Measurements from ENCODE around the gene ALDH5A1. TPM values are rescaled to one million over a fixed set of nuclear protein-coding genes. Genes with fewer than 3 reads are reported as not detected.

The ALDH5A1 gene
- total and polyA plus RNA-seq, 2 donors = 13.4 to 35.1 TPM

GRCh38 chr6:24564081-24564480 is 69.3 kb downstream of the ALDH5A1 start:
- Histone ChIP-seq H3K4me3 (ENCODE audit: low read length in 2 of 2) (no peak overlapping the region), H3K4me1 (ENCODE audit: control insufficient read depth in 2 of 2, insufficient read depth in 2 of 2, low read length in 2 of 2) (no peaks in the 10 kb centered on the region), H3K9me3 (ENCODE audit: control insufficient read depth in 2 of 2, insufficient read depth in 1 of 2, low read length in 1 of 2) (no peaks in the 10 kb centered on the region), H3K36me3 (ENCODE audit: control insufficient read depth in 2 of 2, insufficient read depth in 2 of 2, low read length in 1 of 2) (no peaks in the 10 kb centered on the region), H3K27ac (ENCODE audit: low read depth in 1 of 2, low read length in 1 of 2) (no peak overlapping the region), H3K27me3 (ENCODE audit: control insufficient read depth in 2 of 2, insufficient read depth in 1 of 2, low read length in 1 of 2) (no peaks in the 10 kb centered on the region)
- WGBS = 94% methylated on average over 10 of the region's 10 CpGs
- no peak for DNase-seq (ENCODE audit: low read depth in 6 of 9, low spot score in 9 of 9)

- no peaks in the 10 kb centered on the region for H3K9me3 ChIP-seq (ENCODE audit: control insufficient read depth in 2 of 2, insufficient read depth in 1 of 2, low read length in 1 of 2)
- H3K27ac ChIP-seq (ENCODE audit: low read depth in 1 of 2, low read length in 1 of 2) = no peak overlapping the region
- DNase-seq (ENCODE audit: low read depth in 6 of 9, low spot score in 9 of 9) = no peak
- over 99% methylated on average over 9 of the region's 9 CpGs for WGBS
- H3K27me3 ChIP-seq (ENCODE audit: control insufficient read depth in 2 of 2, insufficient read depth in 1 of 2, low read length in 1 of 2) = no peaks in the 10 kb centered on the region
- H3K4me1 ChIP-seq (ENCODE audit: control insufficient read depth in 2 of 2, insufficient read depth in 2 of 2, low read length in 2 of 2) = no peaks in the 10 kb centered on the region
- H3K36me3 ChIP-seq (ENCODE audit: control insufficient read depth in 2 of 2, insufficient read depth in 2 of 2, low read length in 1 of 2) = no peaks in the 10 kb centered on the region
- no peak overlapping the region for H3K4me3 ChIP-seq (ENCODE audit: low read length in 2 of 2)
Measured at GRCh38 chr6:24565196-24565595, 70.4 kb downstream of the ALDH5A1 start.

DNA sequence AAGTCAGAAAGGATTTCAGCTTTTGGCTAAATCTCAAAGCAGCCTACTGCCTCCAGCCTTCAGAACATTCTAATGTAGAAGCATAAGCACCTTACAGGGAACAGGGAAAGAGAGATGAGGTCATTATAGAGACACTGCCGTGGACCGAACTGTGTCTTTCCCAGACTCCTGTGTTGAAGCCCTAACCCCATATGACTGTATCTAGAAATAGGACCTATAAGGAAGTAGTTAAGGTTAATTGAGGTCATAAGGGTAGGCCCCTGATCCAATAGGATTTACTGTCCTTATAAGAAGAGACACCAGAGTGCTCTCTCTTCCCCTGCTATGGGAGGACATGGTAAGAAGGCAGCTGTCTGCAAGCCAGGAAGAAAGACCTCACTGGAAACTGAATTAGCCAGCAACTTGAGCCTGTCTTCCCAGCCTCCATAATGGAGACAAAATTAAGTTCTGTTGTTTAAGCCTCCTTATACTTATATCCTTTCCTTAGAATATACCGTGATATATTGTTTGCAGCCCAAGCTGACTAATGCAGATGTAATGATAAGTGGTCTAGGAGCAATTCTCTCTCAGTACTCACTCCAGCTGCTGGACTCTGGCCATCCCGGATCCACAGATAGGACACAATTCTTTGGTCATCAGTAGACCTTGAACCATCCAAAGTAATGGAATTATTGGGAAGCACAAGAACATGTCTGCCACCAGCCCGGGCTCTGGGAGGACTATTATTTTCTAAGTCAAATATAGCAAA is 71.4 kb downstream of the ALDH5A1 start:
- no peak overlapping the region for H3K27ac ChIP-seq (ENCODE audit: low read depth in 1 of 2, low read length in 1 of 2)
- no peak overlapping the region for H3K4me3 ChIP-seq (ENCODE audit: low read length in 2 of 2)
- H3K36me3 ChIP-seq (ENCODE audit: control insufficient read depth in 2 of 2, insufficient read depth in 2 of 2, low read length in 1 of 2) = no peaks in the 10 kb centered on the region
- no peak for DNase-seq (ENCODE audit: low read depth in 6 of 9, low spot score in 9 of 9)
- no peaks in the 10 kb centered on the region for H3K27me3 ChIP-seq (ENCODE audit: control insufficient read depth in 2 of 2, insufficient read depth in 1 of 2, low read length in 1 of 2)
- no peaks in the 10 kb centered on the region for H3K9me3 ChIP-seq (ENCODE audit: control insufficient read depth in 2 of 2, insufficient read depth in 1 of 2, low read length in 1 of 2)
- H3K4me1 ChIP-seq (ENCODE audit: control insufficient read depth in 2 of 2, insufficient read depth in 2 of 2, low read length in 2 of 2) = no peaks in the 10 kb centered on the region
- 96% methylated on average over 5 of the region's 5 CpGs for WGBS

- WGBS = 96% methylated on average over 4 of the region's 4 CpGs
- no peaks in the 10 kb centered on the region for H3K9me3 ChIP-seq (ENCODE audit: control insufficient read depth in 2 of 2, insufficient read depth in 1 of 2, low read length in 1 of 2)
- no peaks in the 10 kb centered on the region for H3K27me3 ChIP-seq (ENCODE audit: control insufficient read depth in 2 of 2, insufficient read depth in 1 of 2, low read length in 1 of 2)
- H3K27ac ChIP-seq (ENCODE audit: low read depth in 1 of 2, low read length in 1 of 2) = no peak overlapping the region
- no peak for DNase-seq (ENCODE audit: low read depth in 6 of 9, low spot score in 9 of 9)
- H3K36me3 ChIP-seq (ENCODE audit: control insufficient read depth in 2 of 2, insufficient read depth in 2 of 2, low read length in 1 of 2) = no peaks in the 10 kb centered on the region
- no peaks in the 10 kb centered on the region for H3K4me1 ChIP-seq (ENCODE audit: control insufficient read depth in 2 of 2, insufficient read depth in 2 of 2, low read length in 2 of 2)
- H3K4me3 ChIP-seq (ENCODE audit: low read length in 2 of 2) = no peak overlapping the region
Measured at GRCh38 chr6:24568683-24569082, 73.9 kb downstream of the ALDH5A1 start.

GRCh38 chr6:24569811-24570210 is 75.0 kb downstream of the ALDH5A1 start:
- Histone ChIP-seq H3K36me3 (ENCODE audit: control insufficient read depth in 2 of 2, insufficient read depth in 2 of 2, low read length in 1 of 2) (no peaks in the 10 kb centered on the region), H3K27ac (ENCODE audit: low read depth in 1 of 2, low read length in 1 of 2) (no peak overlapping the region), H3K4me1 (ENCODE audit: control insufficient read depth in 2 of 2, insufficient read depth in 2 of 2, low read length in 2 of 2) (no peaks in the 10 kb centered on the region), H3K4me3 (ENCODE audit: low read length in 2 of 2) (no peak overlapping the region), H3K27me3 (ENCODE audit: control insufficient read depth in 2 of 2, insufficient read depth in 1 of 2, low read length in 1 of 2) (no peaks in the 10 kb centered on the region), H3K9me3 (ENCODE audit: control insufficient read depth in 2 of 2, insufficient read depth in 1 of 2, low read length in 1 of 2) (no peaks in the 10 kb centered on the region)
- DNase-seq (ENCODE audit: low read depth in 6 of 9, low spot score in 9 of 9) = no peak
- 98% methylated on average over 5 of the region's 5 CpGs for WGBS

DNA sequence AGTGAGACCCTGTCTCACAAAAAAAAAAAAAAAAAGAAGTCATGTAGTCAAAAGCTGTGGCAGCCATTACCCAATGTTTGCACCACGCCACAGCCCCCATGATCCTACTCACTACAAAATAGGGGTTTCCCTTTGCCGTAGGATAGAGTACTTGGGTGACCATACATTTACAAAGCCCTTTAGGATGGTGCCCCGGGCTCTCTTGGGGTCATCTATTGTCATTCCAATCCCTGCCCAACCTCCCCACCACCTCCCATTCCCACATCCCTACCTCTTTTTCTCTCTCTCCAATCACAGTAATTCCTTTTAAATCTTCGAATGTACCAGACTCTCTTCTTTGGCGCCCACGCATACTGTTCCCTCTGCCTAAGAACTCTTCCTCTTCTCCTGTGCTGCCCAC is 76.6 kb downstream of the ALDH5A1 start:
- Histone ChIP-seq H3K9me3 (ENCODE audit: control insufficient read depth in 2 of 2, insufficient read depth in 1 of 2, low read length in 1 of 2) (no peaks in the 10 kb centered on the region), H3K27me3 (ENCODE audit: control insufficient read depth in 2 of 2, insufficient read depth in 1 of 2, low read length in 1 of 2) (no peaks in the 10 kb centered on the region), H3K36me3 (ENCODE audit: control insufficient read depth in 2 of 2, insufficient read depth in 2 of 2, low read length in 1 of 2) (no peaks in the 10 kb centered on the region), H3K4me1 (ENCODE audit: control insufficient read depth in 2 of 2, insufficient read depth in 2 of 2, low read length in 2 of 2) (no peaks in the 10 kb centered on the region), H3K4me3 (ENCODE audit: low read length in 2 of 2) (no peak overlapping the region), H3K27ac (ENCODE audit: low read depth in 1 of 2, low read length in 1 of 2) (no peak overlapping the region)
- DNase-seq (ENCODE audit: low read depth in 6 of 9, low spot score in 9 of 9) = no peak
- 95% methylated on average over 6 of the region's 6 CpGs for WGBS

DNA sequence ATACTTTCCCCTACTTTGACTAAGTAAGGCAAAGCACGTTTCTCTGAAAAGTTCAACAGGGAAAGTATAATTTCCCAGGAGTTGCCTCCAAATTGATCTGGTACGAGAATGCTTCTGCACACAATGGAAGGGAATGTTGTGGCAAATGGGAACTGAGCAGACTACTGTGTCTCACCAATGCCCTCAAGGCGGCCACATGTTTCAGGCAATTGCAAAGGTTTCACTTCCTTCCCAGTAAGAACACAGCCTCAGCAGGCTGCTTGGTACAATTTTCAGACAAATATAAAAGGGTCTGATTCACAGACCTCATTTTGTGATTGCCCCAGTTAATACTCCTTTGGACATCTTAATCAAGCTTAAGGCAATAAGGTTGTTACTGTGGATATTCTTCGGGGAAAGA is 80.0 kb downstream of the ALDH5A1 start:
- Histone ChIP-seq H3K27ac (ENCODE audit: low read depth in 1 of 2, low read length in 1 of 2) (no peak overlapping the region), H3K4me1 (ENCODE audit: control insufficient read depth in 2 of 2, insufficient read depth in 2 of 2, low read length in 2 of 2) (no peaks in the 10 kb centered on the region), H3K4me3 (ENCODE audit: low read length in 2 of 2) (no peak overlapping the region), H3K36me3 (ENCODE audit: control insufficient read depth in 2 of 2, insufficient read depth in 2 of 2, low read length in 1 of 2) (no peaks in the 10 kb centered on the region), H3K27me3 (ENCODE audit: control insufficient read depth in 2 of 2, insufficient read depth in 1 of 2, low read length in 1 of 2) (no peaks in the 10 kb centered on the region), H3K9me3 (ENCODE audit: control insufficient read depth in 2 of 2, insufficient read depth in 1 of 2, low read length in 1 of 2) (no peaks in the 10 kb centered on the region)
- WGBS = 93% methylated on average over 4 of the region's 4 CpGs
- DNase-seq (ENCODE audit: low read depth in 6 of 9, low spot score in 9 of 9) = no peak

GRCh38 chr6:24576447-24576846 is 81.7 kb downstream of the ALDH5A1 start:
- Histone ChIP-seq H3K4me1 (ENCODE audit: control insufficient read depth in 2 of 2, insufficient read depth in 2 of 2, low read length in 2 of 2) (no peaks in the 10 kb centered on the region), H3K36me3 (ENCODE audit: control insufficient read depth in 2 of 2, insufficient read depth in 2 of 2, low read length in 1 of 2) (no peaks in the 10 kb centered on the region), H3K9me3 (ENCODE audit: control insufficient read depth in 2 of 2, insufficient read depth in 1 of 2, low read length in 1 of 2) (no peaks in the 10 kb centered on the region), H3K4me3 (ENCODE audit: low read length in 2 of 2) (no peak overlapping the region), H3K27ac (ENCODE audit: low read depth in 1 of 2, low read length in 1 of 2) (no peak overlapping the region), H3K27me3 (ENCODE audit: control insufficient read depth in 2 of 2, insufficient read depth in 1 of 2, low read length in 1 of 2) (no peaks in the 10 kb centered on the region)
- 98% methylated on average over 6 of the region's 6 CpGs for WGBS
- DNase-seq (ENCODE audit: low read depth in 6 of 9, low spot score in 9 of 9) = no peak

- DNase-seq (ENCODE audit: low read depth in 6 of 9, low spot score in 9 of 9) = peak; percentile 32 to 89 (median 73)
- Histone ChIP-seq H3K9me3 (ENCODE audit: control insufficient read depth in 2 of 2, insufficient read depth in 1 of 2, low read length in 1 of 2) (no peaks in the 10 kb centered on the region), H3K27me3 (ENCODE audit: control insufficient read depth in 2 of 2, insufficient read depth in 1 of 2, low read length in 1 of 2) (no peaks in the 10 kb centered on the region), H3K4me3 (ENCODE audit: low read length in 2 of 2) (no peak overlapping the region), H3K36me3 (ENCODE audit: control insufficient read depth in 2 of 2, insufficient read depth in 2 of 2, low read length in 1 of 2) (no peaks in the 10 kb centered on the region), H3K4me1 (ENCODE audit: control insufficient read depth in 2 of 2, insufficient read depth in 2 of 2, low read length in 2 of 2) (no peaks in the 10 kb centered on the region), H3K27ac (ENCODE audit: low read depth in 1 of 2, low read length in 1 of 2) (no peak overlapping the region)
- 69% methylated on average over 7 of the region's 7 CpGs for WGBS
Measured at GRCh38 chr6:24581084-24581669, 86.4 kb downstream of the ALDH5A1 start.

All from thymus (tissue), 11 donors.